Stimulated activated CD4-positive, alpha-beta T cell treated with anti-CD3 and anti-CD28 coated beads, Interleukin-15, amount 100 ng/mL, for 24 hours (primary cell): ENCODE results near the gene CPSF2.
"Not testable (repeated sequence)": the region's sequence is repeated elsewhere in the genome, so short reads cannot be mapped to it uniquely, and the experiment has no call there.

Source experiments
- DNase-seq: peaks from one replicate; pipeline ENCODE4 v3.0.0-alpha.2; 2020

Gene CPSF2

DNA sequence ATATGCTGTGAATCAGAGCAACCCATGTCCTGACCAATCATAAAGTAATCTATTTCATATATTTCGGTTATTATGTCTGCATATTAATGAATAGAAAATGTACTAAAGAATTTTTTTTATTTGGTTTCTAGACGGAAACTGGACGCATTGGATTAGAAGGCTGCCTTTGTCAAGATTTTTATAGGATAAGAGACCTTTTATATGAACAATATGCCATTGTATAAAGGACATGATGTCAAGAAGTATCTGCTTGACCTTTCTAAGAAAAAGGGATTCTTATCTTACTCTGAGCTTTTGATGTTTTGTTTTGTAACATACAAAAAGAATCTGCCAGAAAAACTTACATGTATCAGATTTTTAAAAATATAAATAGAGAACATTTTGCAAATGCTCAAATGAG lies 39.8 kb downstream of the CPSF2 start:
- DNase-seq: no peak

DNA sequence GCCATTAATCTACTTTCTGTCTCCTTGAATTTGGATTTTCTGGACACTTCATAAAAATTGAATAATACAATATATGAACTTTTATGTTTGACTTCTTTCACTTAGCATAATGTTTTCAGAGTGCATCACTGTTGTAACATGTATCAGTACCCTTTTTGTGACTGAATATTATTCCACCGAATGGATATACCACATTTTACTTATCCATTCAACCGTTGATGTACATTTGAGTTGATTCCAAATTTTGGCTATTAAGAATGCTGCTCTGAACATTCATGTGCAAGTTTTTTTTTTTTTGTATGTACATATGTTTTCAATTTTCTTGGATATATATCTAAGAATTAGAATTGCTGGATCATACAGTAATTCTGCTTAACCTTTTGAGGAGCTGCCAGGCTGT lies 43.2 kb downstream of the CPSF2 start:
- DNase-seq: no peak

DNA sequence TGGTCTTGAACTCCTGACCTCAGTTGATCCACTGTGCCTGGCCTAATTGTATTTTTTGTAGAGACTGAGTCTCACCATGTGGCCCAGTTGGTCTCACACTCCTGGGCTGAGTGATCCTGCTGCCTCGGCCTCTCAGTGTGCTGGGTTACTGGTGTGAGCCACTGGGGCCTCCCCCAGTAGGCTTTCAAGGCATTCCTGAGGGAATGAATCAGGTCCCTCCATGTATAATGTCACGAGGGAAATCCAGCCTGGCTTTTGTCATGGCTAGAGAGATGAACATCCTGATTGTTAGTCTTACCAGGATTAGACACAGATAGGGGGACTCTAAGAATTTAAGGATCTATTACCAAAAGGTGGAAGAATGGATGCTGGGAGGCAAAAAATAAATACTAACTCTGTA lies 51.9 kb downstream of the CPSF2 start:
- DNase-seq: no peak

DNA sequence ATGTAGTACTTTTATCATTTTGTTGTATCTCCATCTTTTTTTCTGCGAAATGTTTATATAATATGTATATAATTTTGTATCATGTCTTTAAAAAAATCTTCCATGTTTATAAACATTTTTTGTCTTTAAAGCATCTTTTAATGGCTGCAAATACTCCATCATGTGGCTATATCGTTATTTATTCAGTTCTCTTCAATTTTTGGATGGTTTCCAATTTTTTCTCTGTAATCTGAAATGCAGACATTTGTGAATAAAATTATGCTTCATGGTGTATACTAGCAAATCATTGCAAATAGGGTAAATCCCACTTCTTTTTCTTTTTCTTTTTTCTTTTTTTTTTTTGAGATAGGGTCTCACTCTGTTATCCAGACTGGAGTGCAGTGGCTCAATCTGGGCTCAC lies 54.0 kb downstream of the CPSF2 start:
- DNase-seq: no peak

DNA sequence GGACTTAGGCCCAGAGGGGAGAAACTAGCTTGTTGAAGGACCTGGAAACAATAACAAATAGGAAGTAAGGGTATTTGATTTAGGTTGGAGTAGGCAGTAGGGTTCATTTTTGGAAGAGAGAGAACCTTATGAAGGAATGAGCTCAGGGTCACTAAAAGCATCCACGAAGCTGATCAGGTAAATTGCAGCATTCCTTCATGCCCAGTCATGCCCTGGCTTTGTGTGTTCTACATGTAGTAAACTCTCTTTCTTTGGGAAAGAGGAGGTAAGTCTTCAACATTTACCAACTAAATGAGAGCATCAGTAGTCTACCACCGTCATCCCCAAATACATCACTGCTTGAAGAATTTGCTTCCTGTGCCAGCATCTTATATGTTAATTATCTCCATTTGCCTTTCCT lies 54.7 kb downstream of the CPSF2 start:
- no peak for DNase-seq

DNA sequence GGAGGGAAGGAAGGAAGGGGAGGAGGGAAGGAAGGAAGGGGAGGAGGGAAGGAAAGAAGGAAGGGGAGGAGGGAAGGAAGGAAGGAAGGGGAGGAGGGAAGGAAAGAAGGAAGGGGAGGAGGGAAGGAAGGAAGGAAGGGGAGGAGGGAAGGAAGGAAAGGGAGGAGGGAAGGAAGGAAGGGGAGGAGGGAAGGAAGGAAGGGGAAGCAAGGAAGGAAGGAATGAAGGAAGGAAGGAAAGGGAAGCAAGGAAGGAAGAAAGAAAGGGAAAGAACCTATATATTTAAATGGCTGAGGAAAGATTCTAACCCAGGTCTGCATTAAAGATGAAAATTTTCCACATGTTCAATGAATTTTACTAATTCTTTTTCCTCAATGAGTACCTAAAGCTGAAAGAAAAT lies 57.4 kb downstream of the CPSF2 start:
- not testable (repeated sequence) for DNase-seq

DNA sequence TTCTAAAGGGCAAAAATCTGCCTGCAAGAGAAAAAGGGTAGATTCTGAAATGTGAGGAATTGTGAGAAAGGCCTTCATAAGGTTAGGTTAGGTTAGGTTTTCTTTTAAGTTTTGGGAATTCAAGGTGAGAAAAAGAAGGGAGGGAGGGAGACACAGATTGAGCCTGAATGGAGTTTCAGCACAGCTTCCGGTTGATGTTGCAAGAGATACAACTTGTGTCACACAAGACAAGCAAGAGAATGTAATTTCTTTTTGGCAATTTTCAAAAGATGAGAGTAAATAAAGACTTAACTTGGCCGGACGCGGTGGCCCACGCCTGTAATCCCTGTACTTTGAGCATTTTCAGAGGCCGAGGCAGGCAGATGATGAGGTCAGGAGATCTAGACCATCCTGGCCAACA lies 63.8 kb downstream of the CPSF2 start:
- no peak for DNase-seq

DNA sequence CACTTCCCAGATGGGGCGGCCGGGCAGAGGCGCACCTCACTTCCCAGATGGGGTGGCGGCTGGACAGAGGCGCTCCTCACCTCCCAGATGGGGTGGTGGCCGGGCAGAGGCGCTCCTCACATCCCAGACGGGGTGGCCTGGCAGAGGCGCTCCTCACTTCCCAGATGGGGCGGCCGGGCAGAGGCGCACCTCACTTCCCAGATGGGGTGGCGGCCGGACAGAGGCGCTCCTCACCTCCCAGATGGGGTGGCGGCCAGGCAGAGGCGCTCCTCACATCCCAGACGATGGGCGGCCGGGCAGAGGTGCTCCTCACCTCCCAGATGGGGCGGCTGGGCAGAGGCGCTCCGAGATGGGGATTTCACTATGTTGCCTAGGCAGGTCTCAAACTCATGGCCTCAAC lies 65.8 kb downstream of the CPSF2 start:
- not testable (repeated sequence) for DNase-seq

DNA sequence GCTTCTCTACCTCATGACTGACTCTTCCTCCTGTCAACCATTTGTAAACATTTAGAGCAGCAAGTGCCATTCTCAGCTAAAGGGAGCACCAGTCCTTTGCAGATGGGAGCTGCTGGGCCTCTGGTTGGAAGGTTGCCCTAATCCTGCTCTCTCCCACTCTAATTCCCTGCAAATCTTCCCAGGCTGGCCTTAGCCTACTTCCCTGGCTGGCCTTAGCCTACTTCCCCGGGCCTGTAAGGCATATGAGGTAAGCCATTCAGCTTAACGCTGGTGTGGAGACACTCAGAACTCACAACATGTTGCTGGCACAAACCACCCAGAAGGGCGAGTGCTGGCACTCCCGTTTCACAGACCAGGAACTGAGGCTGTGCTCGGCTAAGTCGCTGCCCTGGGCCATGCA lies 69.0 kb downstream of the CPSF2 start:
- no peak for DNase-seq

DNA sequence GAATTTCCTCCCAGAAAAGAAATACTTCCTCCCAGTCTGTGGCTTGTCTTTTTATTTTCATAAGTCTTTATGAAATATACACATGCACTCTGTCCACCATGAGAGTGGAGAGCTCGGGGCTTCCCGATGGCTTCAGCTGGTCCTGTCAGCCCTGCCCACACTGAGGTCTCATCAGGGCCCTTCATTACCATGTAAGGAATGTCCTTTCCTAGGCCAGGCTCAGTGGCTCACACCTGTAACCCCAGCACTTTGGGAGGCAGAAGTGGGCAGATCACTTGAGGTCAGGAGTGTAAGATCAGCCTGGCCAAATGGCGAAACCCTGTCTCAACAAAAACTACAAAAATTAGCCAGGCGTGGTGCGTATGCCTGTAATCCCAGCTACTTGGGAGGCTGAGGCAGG lies 77.0 kb downstream of the CPSF2 start:
- DNase-seq: no peak

DNA sequence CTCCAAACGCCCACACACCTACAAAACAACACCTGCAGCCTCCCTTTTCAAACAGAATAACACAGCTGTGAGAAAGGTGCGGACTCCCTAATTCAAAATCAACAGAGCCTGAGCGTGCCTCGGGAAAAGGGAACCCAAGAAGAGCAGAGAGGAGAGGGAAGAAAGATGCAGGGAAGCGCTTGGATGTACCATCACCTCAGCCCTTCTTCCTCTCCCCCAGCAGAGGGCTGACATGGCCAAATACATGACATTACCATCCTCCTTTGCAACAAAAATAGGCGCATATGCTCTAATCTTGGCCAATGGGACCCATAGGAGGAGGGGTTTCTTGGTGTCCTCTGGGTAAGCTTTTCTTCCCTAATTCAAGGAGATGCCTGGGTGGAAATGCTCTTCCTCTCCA lies 78.0 kb downstream of the CPSF2 start:
- DNase-seq: no peak

DNA sequence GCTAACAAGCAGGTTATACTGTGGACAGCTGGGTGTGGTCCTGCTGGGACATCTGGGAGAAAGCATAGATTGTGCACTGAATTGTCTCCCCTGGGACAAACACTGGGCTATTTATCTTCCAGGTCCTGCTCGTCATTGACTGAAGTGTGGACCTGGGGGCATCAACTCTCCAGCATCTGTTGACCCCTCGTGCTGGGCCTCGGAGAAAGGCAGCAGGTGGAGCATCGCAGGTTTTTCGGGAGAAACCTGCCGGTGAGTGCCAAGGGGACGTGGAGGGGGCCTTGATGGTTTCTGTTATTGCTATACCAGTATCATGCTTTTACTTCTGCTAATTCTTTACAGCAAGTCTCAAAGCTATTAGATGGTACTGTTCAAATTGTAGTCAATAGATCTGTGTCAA lies 81.3 kb downstream of the CPSF2 start:
- DNase-seq: no peak

DNA sequence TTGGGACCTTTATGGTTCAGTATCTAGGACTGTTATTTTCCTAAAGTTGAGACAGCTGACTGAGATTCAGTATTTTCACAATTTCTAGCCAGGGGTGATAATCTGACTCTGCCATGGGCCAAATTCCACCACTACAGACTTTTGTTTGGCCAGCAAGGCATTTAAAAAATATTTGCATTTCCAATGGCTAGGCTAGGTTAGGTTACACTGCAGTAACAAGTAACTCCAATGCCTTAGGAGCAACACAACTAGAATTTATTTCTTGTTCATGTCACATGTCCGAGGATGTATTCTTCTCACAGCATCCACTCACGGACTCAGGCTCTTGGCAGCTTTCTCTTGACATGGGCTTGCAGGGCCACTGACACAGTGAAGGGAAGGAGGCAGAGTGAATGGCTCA lies 83.0 kb downstream of the CPSF2 start:
- no peak for DNase-seq

DNA sequence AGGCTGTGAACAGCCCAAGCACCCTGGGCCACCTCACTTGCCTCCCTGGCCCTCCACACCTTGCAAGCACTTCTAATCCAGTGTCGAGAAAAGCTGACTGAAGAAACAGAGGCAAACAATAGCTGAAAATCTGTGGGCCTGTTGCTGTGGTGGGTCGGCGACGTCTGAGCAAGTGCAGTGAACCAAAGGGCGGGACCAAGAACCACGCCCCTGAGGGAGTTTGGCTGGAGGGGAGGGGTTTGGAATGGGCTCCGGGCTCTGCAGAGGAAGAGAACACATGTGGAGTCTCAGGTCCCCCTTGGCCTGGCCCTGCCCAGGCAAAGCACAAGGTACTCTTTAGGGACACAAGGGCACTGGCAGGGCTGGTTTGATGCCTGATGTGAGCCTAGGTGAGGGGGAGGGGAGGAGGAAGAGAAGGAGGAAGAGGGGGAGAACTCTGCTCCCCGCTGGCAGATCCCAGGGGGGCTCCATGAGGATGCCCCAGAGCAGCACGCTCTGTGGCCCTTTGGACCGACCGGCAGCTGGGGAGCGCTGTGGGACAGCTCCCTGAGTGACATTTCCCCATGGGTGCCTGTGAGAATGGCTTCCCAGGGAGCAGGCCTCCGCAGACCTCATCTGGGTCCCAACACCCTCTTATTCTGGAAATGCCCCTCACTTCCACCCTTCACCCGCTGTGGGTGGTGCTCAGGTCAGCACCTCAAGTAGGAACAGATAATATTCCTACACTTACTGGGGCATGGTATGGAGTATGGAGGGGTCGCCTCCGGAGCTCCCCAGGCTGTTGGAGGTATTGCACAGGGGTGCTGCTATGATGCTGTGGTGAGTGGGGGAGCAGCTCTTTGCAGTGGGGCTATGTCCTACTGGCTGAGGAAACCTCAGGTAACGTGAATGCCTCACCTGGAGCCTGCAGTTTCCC lies 85.5 kb downstream of the CPSF2 start:
- DNase-seq: no peak

DNA sequence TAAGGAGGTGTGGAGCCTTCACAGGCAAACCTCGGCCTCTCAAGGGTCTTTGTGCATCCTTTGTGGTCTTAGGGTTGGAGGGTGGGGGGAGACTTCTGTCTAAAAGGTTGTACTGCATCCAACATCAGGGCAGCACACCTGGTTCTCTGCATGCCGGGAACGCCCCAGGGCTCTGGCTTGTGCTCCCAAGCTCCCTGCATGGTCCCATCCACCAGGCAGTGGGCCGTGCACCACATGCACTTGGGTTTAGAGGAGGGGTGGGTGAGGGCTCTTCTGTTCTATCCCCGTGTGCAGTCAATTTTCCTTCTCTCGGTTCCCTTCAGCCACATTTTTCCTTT lies 86.1 kb downstream of the CPSF2 start:
- DNase-seq: no peak

DNA sequence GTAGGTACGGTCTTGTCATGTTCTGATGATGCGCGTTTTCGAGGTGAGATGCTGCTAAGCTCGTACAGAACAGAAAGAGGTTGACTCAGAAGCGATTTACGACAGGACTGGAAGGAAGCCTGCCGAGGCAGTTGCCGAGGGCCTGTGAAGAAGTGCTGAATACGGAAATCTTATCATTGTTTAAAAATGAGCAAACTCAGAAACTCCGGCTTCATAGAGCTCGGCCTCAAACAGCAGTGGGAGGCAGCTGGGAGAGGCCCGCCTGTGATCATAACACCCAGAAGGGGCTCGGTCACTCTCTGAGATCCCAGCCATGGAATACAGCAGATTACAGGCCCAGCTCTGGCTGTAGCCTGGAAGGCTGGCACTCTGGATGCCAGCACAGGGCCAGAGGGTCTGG lies 87.4 kb downstream of the CPSF2 start:
- DNase-seq: no peak

DNA sequence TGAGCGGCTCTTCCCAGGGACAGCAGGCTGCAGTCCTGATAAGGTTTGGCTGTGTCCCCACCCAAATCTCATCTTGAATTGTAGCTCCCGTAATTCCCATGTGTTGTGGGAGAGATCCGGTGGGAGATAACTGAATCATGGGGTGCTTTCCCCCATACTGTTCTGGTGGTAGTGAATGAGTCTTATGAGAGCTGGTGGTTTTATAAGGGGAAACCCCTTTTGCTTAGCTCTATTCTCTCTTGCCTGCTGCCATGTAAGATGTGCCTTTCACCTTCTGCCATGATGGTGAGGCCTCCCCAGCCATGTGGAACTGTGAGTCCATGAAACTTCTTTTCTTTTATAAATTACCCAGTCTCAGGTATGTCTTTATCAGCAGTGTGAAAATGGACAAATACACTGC lies 91.4 kb downstream of the CPSF2 start:
- not testable (repeated sequence) for DNase-seq

DNA sequence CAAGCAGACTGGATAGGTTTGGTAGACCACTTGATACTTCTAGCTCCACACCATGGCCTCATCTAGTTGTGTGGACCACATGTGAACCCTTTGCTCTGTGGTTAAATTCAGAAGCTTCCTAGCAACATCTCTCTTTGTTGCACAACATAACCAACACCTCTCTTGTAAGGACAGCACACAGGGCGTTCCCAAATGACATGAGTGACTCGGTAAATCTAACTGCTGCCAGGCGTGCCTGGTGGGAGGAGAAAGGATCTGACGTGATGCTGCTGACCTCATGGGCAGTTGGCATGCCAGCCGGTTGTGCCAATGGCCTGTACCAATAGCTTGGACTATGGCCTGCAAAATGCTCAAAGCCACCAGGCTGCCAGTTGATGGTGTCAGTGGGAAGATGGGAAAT lies 93.8 kb downstream of the CPSF2 start:
- no peak for DNase-seq

DNA sequence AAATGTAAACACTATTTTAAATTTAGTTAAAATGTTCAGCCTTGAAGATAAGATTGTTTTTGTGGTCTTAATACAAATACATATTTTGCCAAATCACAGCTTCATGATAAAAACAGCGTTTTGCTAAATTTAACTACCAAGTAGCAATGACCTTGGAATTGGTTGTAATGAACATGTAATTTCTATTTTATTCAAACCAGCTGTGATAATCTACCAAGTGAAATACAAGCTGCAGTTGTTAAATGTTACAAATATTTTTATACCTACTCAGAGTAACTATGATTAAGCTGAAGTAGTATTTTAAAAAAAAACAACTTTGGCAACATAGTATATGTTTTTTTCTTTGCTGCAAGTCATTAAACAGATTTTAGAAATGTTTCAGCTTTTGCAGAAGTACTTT lies 96.2 kb downstream of the CPSF2 start:
- no peak for DNase-seq
